Coronary artery (tissue), 2 donors: ENCODE measurements around the gene ADAD2.

ENCODE experiments used
- DNase-seq: peaks from one replicate; pipeline ENCODE4 v3.0.0-alpha.2; 2017; ENCODE audit warnings: low spot score
- H3K27ac ChIP-seq, 2 donors: fragments of 200-600 bp; sonication (generic); one replicate each; pipeline ENCODE4 v1.5.1; 2016 to 2019
- H3K4me3 ChIP-seq: fragments of 200-600 bp; sonication (generic); 2 replicates; pipeline ENCODE4 v1.5.1; 2016; ENCODE audit warnings: mild to moderate bottlenecking, moderate library complexity
- CTCF ChIP-seq: fragments of 200-600 bp; sonication (generic); IDR thresholded peaks from one replicate; pipeline ENCODE4 v1.5.1; 2019; ENCODE audit warnings: antibody characterized with exemption

ADAD2 gene

GRCh38 chr16:84176192-84177053 lies 14.5 kb upstream of the ADAD2 start:
- TF ChIP-seq CTCF = no peak
- H3K4me3 ChIP-seq = no peak overlapping the region
- no peak for DNase-seq
- H3K27ac ChIP-seq = peak overlapping the region; percentile 40 to 79

GRCh38 chr16:84177741-84178073 lies 13.2 kb upstream of the ADAD2 start:
- peak overlapping the region; percentile 45 to 79 for H3K27ac ChIP-seq
- no peak for DNase-seq
- no peak for TF ChIP-seq CTCF

GRCh38 chr16:84178146-84178765 lies 12.7 kb upstream of the ADAD2 start:
- Histone ChIP-seq H3K27ac (peak overlapping the region; percentile 45 to 79), H3K4me3 (no peak overlapping the region)
- TF ChIP-seq CTCF = no peak
- DNase-seq = no peak

More at GRCh38 chr16:84177741-84178073, 13.2 kb upstream of the ADAD2 start:
- peak overlapping the region; percentile 3 for H3K4me3 ChIP-seq

GRCh38 chr16:84178892-84179611 lies 11.9 kb upstream of the ADAD2 start:
- H3K4me3 ChIP-seq = no peak overlapping the region
- DNase-seq = no peak
- H3K27ac ChIP-seq = no peak overlapping the region
- no peak for TF ChIP-seq CTCF

- no peak overlapping the region for H3K4me3 ChIP-seq
- H3K27ac ChIP-seq = no peak overlapping the region
- no peak for DNase-seq
- TF ChIP-seq CTCF = no peak
Measured at GRCh38 chr16:84179612-84180320, 11.2 kb upstream of the ADAD2 start.

GRCh38 chr16:84180519-84181140 lies 10.3 kb upstream of the ADAD2 start:
- no peak for TF ChIP-seq CTCF
- Histone ChIP-seq H3K4me3 (no peak overlapping the region), H3K27ac (no peak overlapping the region)
- peak; percentile 66 for DNase-seq
